NCI-H1105 treated with DMSO at 0.1 percent for 48 hours (cell line): ENCODE data around the gene BAG1.

Experiments
- DNase-seq: peaks from one replicate; lab custom pipeline; 2025; lab: John Stamatoyannopoulos, UW

The BAG1 gene

DNA sequence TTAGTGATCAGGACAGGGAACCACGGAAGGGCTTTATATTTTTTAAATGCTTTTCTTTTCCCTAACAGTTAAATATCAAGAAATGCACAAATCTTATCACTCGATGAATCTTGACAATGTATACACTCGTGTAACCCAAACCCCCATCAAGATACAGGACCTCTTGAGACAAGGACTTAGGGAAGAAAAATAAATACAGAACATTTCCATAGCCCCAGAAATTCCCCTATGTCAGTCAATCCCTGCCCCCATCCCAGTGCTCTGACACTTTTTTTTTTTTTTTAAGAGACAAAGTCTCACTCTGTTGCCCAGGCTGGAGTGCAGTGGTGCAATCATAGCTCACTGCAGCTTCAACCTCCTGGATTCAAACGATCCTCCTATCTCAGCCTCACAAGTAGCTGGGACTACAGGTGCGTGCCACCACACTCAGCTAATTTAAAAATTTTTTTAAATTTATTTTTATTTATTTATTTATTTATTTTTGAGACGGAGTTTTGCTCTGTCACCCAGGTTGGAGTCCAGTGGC, 21.8 kb downstream of the BAG1 start:
- no peak for DNase-seq

DNA sequence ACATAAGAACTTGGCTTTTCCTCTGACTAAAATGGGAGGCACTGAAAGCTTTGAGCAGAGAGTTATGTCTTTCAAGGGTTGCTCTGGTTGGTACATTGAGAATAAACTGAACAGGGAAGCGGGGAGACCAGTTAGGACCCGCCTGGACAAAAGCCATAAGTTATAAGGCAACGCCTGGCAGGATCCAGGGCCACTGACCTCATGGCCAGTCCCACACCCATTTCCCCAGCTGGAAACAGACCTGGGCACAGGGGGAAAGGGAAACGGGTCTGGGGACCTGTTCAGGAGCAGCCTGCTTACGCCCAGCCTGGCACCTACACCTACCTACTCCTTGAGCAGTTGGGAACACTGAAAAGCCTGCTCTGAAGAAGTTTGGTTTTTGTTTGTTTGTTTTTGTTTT, 23.2 kb downstream of the BAG1 start:
- no peak for DNase-seq

DNA sequence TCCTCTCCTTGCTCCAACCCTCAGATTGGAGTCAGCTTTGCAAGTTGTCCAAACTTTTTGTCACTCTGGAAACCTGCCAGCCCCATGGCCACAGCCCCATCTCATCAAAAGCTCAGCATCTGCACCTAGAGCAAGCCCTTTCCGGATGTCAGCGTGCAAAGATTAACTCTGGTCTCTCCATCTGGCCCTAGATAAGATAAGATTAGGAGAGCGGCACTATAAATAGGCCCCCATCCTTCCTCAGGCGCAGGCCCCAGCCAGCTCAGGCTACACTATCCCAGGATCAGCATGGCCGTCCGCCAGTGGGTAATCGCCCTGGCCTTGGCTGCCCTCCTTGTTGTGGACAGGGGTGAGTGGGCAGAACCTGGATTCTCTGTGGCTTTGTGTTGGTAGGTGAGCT, 24.6 kb downstream of the BAG1 start, which contains the start of gene SPINK4:
SPINK4 (plus strand) TSS at position 247 of the 400 bp plus-strand sequence; CDS start at position 289, 42 bp downstream.
- no peak for DNase-seq

GRCh38 chr9:33236571-33236970, 27.9 kb downstream of the BAG1 start:
- no peak for DNase-seq

DNA sequence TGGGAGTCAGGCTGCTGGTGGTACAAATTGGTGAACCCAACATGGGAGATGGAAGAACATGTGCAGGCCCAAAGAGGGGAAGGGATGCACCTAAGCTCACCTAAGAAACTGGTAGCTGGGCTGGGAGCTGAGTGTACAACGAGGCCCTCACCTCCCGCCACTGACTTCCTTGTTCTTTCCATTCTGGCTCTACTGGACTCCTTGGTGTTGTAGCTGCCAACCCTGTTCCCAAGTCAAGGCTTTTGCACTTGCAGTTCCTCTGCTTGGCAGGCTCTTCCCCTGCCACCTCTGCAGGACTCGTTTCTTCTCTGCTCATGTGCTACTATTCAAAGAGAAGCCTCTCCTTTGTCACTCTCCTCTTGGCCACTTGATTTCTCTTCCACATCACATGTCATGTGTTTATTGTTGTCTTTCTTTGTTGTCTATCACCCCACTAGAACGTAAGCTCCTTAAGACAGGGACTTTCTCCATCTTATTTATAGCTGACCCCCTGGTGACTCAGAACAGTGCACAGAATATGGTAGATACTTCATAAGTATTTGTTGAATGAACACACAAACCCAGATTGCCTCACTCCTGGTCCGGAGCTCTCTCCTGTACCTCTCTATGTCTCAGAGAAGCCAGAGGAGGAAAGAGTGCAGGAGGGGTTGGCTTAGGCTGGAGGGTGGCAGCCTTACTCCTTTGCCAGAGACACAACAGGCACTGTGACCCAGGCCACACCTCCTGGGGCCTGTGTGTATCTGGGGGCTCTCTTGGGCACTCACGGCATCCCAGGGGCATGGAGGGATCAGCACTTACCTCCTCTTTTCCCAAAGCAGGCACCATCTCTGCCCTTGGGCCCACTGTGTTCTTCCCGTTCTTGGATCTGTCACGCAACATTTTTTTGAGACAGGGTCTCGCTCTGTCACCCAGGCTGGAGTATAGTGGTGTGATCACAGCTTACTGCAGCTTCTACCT, 29.7 kb downstream of the BAG1 start:
- DNase-seq = no peak

DNA sequence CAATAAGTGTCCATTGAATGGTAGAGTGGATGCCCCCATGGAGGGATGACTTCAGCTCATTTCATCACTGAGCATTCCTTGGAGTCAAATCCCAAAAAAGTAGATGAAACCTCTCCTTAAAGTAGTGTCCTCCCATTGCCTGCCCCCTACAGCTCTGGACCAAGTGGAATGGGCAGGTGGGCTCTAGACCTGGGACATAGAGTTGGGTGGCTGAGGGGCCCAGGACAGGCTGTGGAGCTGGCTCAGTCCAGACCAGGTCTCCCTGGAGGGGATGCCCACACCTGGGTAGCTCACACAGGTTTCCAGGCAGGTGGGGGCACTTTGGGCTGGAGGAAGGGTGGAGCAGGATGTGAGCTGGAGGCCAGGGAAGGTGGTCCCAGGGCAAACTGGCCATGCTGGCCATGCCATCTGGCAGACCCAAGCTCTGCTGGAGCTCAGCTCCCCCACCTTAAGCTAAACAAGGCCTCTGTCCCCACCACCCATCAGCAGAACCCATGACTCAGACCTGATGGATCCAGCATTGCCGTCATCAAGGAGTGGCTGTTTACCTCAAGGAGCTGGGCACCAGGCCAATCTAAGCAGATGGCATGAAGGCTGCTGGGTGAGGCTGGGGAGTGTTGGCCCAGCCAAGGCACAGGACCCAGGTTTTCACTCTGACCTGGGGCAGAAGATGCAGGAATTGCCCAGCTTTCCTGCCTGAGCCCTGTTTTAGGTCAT, 30.7 kb downstream of the BAG1 start:
- DNase-seq = peak; percentile 66

DNA sequence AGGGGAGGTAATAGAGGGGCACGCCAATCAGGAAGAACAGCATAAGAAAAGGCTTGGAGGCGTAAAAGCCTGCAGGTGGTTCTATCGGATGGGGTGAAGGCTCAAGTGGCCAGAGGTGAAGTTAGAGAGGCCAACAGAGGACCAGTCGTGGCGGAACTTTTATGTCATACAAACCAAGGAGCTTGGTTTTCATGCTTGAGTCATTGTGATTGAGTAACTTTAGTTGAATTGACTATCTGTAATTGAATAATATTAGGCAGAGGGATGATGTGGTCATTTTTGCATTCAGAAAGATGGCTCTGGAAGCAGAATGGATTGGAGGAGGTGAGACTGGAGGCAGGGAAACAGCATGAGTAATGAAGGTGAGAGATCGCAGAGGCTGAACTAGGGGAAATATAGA, 31.7 kb downstream of the BAG1 start:
- no peak for DNase-seq

DNA sequence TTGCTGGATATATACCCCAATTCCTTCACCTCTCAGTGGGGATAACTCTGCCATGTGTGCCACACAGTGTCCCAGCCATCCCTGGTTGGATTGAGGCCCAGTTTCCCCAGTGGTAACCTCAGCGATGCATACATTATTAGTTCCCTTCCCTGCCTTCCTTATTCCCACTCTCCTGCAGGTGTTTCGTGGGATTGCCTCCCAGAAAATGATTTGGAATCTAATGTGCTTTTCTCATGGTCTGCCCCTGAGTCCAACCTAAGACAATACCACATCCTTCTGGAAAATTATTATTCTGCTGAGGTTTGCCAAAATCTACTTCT, 32.9 kb downstream of the BAG1 start:
- no peak for DNase-seq

GRCh38 chr9:33230756-33231622, 33.5 kb downstream of the BAG1 start:
- DNase-seq = no peak

- DNase-seq = peak; percentile 81
These were observed 35.0 kb downstream of the BAG1 start for GRCh38 chr9:33229359-33230114.

GRCh38 chr9:33228606-33229005, 35.9 kb downstream of the BAG1 start:
- DNase-seq = no peak

- no peak for DNase-seq
These were observed 36.8 kb downstream of the BAG1 start for GRCh38 chr9:33227741-33228140.

GRCh38 chr9:33227008-33227398, 37.5 kb downstream of the BAG1 start:
- DNase-seq = no peak

DNA sequence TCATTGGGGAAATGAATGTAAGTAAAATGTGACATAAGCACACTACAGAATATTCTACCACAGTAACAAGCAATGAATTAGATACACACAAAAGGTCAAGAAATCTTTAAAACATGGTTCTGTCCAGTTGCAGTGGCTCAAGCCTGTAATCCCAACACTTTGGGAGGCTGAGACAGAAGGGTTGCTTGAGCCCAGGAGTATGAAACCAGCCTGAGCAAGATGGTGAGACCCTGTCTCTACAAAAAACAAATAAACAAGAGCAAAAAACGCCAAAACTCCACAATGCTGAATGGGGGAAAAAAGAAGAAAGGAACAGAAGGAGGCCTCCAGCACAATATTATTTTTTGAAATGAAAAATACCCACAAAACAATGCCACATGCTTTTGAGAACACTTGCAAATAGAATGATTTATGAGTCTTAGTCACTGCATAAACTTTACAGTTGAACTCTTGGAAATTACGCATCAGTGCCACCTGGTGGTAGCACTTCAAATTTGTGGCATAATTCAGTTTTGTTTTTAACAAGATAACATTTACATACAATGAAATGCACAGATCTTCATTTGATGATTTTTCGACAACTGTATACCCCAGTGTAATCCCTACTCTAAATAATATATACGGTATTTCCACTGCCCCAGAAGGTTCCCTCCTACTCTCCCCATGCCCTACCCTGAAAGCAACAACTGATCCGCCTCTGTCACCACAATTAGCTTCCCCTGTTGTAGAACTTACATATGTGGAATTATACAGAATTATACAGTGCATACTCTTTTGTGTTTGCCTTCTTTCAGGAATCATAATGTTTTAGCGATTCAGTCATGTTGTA, 39.0 kb downstream of the BAG1 start:
- peak; percentile 67 for DNase-seq

DNA sequence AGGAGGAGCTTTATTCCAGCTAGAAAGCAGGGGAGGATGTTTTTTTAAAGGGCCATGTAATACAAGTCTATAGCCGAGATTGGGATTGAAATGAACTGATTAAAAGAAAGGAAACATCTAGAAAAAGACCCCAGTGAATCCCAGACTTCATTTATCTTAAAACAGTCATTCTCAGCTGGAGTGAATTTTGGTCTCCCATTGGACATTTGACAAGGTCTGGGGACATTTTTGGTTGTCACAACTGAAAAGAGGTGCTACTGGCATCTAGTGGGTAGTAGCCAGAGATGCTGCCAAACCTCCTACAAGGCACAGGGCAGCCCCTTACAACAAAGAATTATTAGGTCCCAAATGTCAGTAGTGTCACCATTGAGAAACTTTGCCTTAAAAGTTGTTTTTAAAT, 40.8 kb downstream of the BAG1 start:
- no peak for DNase-seq

DNA sequence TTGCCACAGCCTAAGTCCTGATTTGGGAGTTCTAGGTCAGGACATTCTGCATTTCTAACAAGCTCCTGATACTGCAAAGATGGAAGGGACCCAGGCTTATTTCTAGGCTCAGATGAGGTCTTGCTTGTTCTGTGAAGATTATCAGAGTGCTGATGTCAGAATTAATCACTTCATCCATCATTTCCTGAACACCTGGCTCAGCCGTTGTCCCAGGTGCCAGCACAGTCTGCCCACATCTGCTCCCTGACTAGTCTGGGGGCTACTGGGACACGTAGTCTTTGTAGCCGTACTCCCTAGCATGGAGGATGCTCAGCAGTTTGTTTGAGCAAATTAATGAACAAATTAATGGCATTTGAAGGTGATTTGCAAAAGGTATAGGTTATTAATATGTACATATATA, 42.5 kb downstream of the BAG1 start:
- no peak for DNase-seq

GRCh38 chr9:33221568-33221884, 43.0 kb downstream of the BAG1 start:
- DNase-seq = no peak

- DNase-seq = no peak
These were observed 43.6 kb downstream of the BAG1 start for GRCh38 chr9:33220681-33221567.

- DNase-seq = no peak
These were observed 52.7 kb downstream of the BAG1 start for GRCh38 chr9:33211695-33212393.
